Measurements from ENCODE around the gene TMEM37. TPM values are rescaled to one million over a fixed set of nuclear protein-coding genes. Genes with fewer than 3 reads are reported as not detected.
A peak's percentile ranks its signal among the peaks of the same experiment; 100 is the strongest.

Gene TMEM37
- total RNA-seq, 1 experiment from 2014 or later = 9.6 TPM

DNA sequence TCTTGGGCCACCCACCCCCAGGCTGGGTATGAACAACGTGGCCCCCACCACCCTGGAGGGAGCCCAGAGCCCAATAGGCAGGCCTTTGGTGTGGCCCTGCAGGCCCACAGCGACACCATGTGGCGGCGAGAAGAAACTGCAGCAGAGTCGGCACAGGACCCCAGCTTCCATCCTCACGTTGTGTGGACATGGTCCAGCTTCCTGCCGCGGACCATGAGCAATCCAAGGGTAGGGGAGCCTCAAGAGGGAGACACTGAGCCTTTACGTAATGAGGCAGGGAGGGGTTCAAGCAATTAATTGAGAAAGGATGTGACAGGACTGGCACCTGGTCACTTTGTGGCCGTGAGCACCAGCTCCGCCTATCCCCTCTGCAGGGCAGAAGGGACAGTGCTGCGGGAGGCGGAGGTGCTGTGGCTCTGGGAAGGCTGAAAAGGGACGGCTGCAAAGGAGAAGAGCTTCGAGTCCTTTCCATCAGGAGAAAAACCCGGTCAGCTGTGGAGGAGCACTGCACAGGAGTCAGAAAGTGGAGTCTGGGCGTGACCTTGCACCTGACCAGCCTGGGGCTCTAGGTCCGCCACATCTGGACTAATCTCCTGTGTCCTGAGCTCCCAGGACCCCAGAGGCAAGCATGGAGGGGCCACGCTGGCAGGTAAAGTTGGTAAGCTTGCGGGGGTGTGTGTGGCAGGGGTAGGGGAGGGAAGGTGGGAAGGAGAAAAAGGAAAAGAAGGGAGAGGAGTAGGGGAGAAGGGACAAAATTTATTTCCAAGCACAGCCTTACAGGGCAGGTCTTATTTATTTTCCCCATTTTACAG is 44.9 kb downstream of the TMEM37 start:
- Mint-ChIP-seq H3K36me3 (no peaks in the 10 kb centered on the region), H3K4me1 (peaks cover 11% of the 10 kb centered on the region), H3K27me3 (ENCODE audit: low read depth) (no peaks in the 10 kb centered on the region), H3K27ac (no peak overlapping the region), H3K9me3 (no peaks in the 10 kb centered on the region), H3K4me3 (peak overlapping the region; percentile 25)
- peak; percentile 92 for ATAC-seq
- peak; percentile 82 for DNase-seq (ENCODE audit: low spot score)
- ChIA-PET CTCF (interaction anchor here (0.6 to 3.9 kb wide), 68 partner anchors 8 to 699 kb away, joined by 3 to 145 read pairs (median 4); partner anchors contain the start of genes C2orf76, DBI, SCTR and TMEM37), POLR2A (interaction anchor here (0.8 to 1.5 kb wide), 2 partner anchors 42 to 44 kb away, joined by 3 read pairs; no protein-coding TSS in a partner anchor)
- TF ChIP-seq SP1 (CRISPR knock-in tag; conservative IDR thresholded peaks at IDR 0.05) = no peak
- TF ChIP-seq ZNF317 (CRISPR knock-in tag; IDR thresholded peaks at IDR 0.05; ENCODE audit: borderline replicate concordance, low read depth) = no peak
- TF ChIP-seq, protein P1, sequence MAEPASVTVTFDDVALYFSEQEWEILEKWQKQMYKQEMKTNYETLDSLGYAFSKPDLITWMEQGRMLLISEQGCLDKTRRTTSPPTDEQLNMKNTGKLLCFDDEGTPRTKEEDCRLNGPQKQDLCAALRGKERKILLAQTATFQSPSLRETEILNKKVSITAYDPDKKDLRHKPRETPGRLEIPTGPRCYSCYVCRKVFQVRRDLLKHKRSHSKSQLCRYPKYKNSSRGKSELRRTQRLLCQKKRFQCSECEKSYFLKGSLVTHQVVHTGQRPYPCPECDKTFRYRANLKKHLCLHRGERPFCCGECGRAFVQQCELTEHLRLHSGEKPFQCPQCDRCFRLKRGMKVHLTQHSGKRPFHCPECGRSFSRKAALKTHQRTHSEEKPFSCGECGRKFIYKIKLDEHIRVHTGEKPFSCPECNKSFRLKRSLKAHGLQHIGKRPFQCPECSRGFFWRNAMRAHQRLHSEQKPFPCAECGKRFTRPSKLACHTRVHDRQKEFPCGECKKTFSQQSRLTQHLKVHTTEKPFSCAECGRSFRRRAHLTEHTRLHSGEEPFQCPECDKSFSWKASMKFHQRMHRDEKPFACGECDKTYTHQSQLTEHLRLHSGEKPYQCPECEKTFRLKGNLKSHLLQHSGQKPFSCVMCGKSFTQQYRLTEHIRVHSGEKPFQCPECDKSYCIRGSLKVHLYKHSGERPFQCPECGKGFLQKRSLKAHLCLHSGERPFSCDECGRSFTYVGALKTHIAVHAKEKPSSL (CRISPR knock-in tag; conservative IDR thresholded peaks at IDR 0.05) = no peak
- TF ChIP-seq, protein P2, sequence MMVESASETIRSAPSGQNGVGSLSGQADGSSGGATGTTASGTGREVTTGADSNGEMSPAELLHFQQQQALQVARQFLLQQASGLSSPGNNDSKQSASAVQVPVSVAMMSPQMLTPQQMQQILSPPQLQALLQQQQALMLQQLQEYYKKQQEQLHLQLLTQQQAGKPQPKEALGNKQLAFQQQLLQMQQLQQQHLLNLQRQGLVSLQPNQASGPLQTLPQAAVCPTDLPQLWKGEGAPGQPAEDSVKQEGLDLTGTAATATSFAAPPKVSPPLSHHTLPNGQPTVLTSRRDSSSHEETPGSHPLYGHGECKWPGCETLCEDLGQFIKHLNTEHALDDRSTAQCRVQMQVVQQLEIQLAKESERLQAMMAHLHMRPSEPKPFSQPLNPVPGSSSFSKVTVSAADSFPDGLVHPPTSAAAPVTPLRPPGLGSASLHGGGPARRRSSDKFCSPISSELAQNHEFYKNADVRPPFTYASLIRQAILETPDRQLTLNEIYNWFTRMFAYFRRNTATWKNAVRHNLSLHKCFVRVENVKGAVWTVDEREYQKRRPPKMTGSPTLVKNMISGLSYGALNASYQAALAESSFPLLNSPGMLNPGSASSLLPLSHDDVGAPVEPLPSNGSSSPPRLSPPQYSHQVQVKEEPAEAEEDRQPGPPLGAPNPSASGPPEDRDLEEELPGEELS (CRISPR knock-in tag; IDR thresholded peaks at IDR 0.05) = no peak
- TF ChIP-seq, protein P3, sequence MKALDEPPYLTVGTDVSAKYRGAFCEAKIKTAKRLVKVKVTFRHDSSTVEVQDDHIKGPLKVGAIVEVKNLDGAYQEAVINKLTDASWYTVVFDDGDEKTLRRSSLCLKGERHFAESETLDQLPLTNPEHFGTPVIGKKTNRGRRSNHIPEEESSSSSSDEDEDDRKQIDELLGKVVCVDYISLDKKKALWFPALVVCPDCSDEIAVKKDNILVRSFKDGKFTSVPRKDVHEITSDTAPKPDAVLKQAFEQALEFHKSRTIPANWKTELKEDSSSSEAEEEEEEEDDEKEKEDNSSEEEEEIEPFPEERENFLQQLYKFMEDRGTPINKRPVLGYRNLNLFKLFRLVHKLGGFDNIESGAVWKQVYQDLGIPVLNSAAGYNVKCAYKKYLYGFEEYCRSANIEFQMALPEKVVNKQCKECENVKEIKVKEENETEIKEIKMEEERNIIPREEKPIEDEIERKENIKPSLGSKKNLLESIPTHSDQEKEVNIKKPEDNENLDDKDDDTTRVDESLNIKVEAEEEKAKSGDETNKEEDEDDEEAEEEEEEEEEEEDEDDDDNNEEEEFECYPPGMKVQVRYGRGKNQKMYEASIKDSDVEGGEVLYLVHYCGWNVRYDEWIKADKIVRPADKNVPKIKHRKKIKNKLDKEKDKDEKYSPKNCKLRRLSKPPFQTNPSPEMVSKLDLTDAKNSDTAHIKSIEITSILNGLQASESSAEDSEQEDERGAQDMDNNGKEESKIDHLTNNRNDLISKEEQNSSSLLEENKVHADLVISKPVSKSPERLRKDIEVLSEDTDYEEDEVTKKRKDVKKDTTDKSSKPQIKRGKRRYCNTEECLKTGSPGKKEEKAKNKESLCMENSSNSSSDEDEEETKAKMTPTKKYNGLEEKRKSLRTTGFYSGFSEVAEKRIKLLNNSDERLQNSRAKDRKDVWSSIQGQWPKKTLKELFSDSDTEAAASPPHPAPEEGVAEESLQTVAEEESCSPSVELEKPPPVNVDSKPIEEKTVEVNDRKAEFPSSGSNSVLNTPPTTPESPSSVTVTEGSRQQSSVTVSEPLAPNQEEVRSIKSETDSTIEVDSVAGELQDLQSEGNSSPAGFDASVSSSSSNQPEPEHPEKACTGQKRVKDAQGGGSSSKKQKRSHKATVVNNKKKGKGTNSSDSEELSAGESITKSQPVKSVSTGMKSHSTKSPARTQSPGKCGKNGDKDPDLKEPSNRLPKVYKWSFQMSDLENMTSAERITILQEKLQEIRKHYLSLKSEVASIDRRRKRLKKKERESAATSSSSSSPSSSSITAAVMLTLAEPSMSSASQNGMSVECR (CRISPR knock-in tag; IDR thresholded peaks at IDR 0.05; ENCODE audit: borderline replicate concordance) = 0 out of 2 replicates have a peak, but pooled peaks have one; percentile 27
- TF ChIP-seq HMGA2 (CRISPR knock-in tag; IDR thresholded peaks at IDR 0.05) = no peak
- no peak for TF ChIP-seq PRRX2 (CRISPR knock-in tag; IDR thresholded peaks at IDR 0.05)
- TF ChIP-seq, protein P4, sequence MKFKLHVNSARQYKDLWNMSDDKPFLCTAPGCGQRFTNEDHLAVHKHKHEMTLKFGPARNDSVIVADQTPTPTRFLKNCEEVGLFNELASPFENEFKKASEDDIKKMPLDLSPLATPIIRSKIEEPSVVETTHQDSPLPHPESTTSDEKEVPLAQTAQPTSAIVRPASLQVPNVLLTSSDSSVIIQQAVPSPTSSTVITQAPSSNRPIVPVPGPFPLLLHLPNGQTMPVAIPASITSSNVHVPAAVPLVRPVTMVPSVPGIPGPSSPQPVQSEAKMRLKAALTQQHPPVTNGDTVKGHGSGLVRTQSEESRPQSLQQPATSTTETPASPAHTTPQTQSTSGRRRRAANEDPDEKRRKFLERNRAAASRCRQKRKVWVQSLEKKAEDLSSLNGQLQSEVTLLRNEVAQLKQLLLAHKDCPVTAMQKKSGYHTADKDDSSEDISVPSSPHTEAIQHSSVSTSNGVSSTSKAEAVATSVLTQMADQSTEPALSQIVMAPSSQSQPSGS (CRISPR knock-in tag; IDR thresholded peaks at IDR 0.05; ENCODE audit: borderline replicate concordance, low read depth) = no peak
- no peak for TF ChIP-seq RORB (CRISPR knock-in tag; IDR thresholded peaks at IDR 0.05)
- TF ChIP-seq ZNF671 (CRISPR knock-in tag; IDR thresholded peaks at IDR 0.05) = no peak
- no peak for TF ChIP-seq ESRRA (CRISPR knock-in tag; IDR thresholded peaks at IDR 0.05; ENCODE audit: borderline replicate concordance)
- TF ChIP-seq ZNF121 (CRISPR knock-in tag; IDR thresholded peaks at IDR 0.05) = no peak
- TF ChIP-seq, protein P5, sequence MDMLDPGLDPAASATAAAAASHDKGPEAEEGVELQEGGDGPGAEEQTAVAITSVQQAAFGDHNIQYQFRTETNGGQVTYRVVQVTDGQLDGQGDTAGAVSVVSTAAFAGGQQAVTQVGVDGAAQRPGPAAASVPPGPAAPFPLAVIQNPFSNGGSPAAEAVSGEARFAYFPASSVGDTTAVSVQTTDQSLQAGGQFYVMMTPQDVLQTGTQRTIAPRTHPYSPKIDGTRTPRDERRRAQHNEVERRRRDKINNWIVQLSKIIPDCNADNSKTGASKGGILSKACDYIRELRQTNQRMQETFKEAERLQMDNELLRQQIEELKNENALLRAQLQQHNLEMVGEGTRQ (CRISPR knock-in tag; IDR thresholded peaks at IDR 0.05) = 0 out of 2 replicates have a peak, but pooled peaks have one; percentile 31
- TF ChIP-seq SMAD4 (CRISPR knock-in tag; IDR thresholded peaks at IDR 0.05) = no peak
- no peak for TF ChIP-seq JAZF1 (CRISPR knock-in tag; IDR thresholded peaks at IDR 0.05)
- no peak for TF ChIP-seq ZNF263 (CRISPR knock-in tag; IDR thresholded peaks at IDR 0.05; ENCODE audit: low read depth)
- TF ChIP-seq, protein P6, sequence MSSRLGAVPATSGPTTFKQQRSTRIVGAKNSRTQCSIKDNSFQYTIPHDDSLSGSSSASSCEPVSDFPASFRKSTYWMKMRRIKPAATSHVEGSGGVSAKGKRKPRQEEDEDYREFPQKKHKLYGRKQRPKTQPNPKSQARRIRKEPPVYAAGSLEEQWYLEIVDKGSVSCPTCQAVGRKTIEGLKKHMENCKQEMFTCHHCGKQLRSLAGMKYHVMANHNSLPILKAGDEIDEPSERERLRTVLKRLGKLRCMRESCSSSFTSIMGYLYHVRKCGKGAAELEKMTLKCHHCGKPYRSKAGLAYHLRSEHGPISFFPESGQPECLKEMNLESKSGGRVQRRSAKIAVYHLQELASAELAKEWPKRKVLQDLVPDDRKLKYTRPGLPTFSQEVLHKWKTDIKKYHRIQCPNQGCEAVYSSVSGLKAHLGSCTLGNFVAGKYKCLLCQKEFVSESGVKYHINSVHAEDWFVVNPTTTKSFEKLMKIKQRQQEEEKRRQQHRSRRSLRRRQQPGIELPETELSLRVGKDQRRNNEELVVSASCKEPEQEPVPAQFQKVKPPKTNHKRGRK (CRISPR knock-in tag; IDR thresholded peaks at IDR 0.05; ENCODE audit: borderline replicate concordance) = no peak
- TF ChIP-seq, protein P7, sequence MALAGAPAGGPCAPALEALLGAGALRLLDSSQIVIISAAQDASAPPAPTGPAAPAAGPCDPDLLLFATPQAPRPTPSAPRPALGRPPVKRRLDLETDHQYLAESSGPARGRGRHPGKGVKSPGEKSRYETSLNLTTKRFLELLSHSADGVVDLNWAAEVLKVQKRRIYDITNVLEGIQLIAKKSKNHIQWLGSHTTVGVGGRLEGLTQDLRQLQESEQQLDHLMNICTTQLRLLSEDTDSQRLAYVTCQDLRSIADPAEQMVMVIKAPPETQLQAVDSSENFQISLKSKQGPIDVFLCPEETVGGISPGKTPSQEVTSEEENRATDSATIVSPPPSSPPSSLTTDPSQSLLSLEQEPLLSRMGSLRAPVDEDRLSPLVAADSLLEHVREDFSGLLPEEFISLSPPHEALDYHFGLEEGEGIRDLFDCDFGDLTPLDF (CRISPR knock-in tag; IDR thresholded peaks at IDR 0.05) = no peak
- no peak for TF ChIP-seq NR1H2 (CRISPR knock-in tag; IDR thresholded peaks at IDR 0.05)
- TF ChIP-seq ZNF416 (CRISPR knock-in tag; IDR thresholded peaks at IDR 0.05) = no peak
- no peak for TF ChIP-seq NR2C2 (CRISPR knock-in tag; IDR thresholded peaks at IDR 0.05)
- TF ChIP-seq, protein P8, sequence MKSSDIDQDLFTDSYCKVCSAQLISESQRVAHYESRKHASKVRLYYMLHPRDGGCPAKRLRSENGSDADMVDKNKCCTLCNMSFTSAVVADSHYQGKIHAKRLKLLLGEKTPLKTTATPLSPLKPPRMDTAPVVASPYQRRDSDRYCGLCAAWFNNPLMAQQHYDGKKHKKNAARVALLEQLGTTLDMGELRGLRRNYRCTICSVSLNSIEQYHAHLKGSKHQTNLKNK (CRISPR knock-in tag; IDR thresholded peaks at IDR 0.05) = no peak
- TF ChIP-seq JUN (CRISPR knock-in tag; IDR thresholded peaks at IDR 0.05) = no peak

Data from WTC11 (cell line).